Erythroblast (primary cell): Measurements from ENCODE around the gene NACAD.

Experiments used
- GATA1 ChIP-seq: IDR thresholded peaks from 2 replicates; pipeline ENCODE4 v1.6.1; 2011; ENCODE audit warnings: low read depth, mild to moderate bottlenecking, control low read depth, low read length, moderate library complexity
- POLR2A ChIP-seq: IDR thresholded peaks from 2 replicates; pipeline ENCODE4 v1.6.1; 2011; ENCODE audit warnings: mild to moderate bottlenecking, low read length

DNA sequence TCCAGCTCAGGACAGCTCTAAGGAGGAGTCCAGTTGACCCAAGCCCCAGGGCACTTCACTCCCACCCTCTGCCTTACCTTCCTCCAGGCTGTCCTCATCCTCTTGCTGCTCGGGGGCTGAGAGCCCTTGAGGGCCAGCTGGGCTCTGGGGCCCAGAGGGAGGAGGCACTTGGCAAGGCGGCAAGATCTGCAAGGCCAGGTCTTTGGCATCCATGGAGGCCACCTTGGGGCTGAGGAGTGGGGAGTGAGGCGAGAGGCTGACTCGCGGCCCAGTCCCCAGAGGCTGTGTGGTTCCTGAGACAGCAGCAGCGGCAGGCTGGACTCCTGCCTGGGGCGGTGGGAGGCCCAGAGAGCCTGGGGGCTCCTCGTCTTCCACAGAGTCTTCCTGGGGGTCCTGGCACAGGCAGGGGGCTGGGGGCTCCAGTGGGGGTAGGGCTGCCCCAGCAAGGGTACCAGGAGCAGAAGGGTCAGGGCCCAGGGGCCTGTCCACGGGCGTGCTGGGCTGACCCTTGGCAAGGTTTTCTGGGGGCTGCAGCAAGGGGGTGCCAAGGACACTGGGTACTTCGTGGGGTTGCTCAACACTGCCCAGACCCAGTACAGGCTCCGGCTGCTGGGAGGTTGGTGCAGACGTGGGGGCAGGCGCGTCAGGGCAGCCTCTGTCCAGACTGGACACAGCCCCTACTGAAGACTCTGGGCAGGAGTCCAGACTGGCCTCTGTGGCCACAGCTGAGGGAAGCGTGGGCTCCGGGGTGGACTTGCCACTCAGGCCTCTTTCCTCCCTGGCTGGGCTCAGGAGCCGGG, 6.5 kb downstream of the NACAD start:
- TF ChIP-seq POLR2A: no peak
- no peak for TF ChIP-seq GATA1
